ENCODE results near the gene C5orf15. TPM values are rescaled to one million over a fixed set of nuclear protein-coding genes. Genes with fewer than 3 reads are reported as not detected.

C5orf15 gene
- total RNA-seq, 2 donors from 2014 or later, result 39.5 to 56.1 TPM

GRCh38 chr5:134000696-134001453, 32.5 kb upstream of the C5orf15 start:
- peaks cover 27 to 62% of the 10 kb centered on the region in 2 donors for H3K4me1 ChIP-seq (ENCODE audit: control insufficient read depth in 1 of 2, low read depth in 2 of 2)

GRCh38 chr5:134000091-134000511, 31.7 kb upstream of the C5orf15 start:
- no peaks in the 10 kb centered on the region for H3K9me3 ChIP-seq
- ATAC-seq (ENCODE audit: insufficient number of reproducible peaks, low FRiP score, low read depth) (no peak), DNase-seq (ENCODE audit: low spot score) (no peak)
- no peak overlapping the region for H3K4me3 ChIP-seq
- no peaks in the 10 kb centered on the region for H3K27me3 ChIP-seq (replicated peaks; ENCODE audit: insufficient read depth)
- peaks cover 32 to 65% of the 10 kb centered on the region in 2 donors for H3K4me1 ChIP-seq (ENCODE audit: control insufficient read depth in 1 of 2, low read depth in 2 of 2)
- H3K36me3 ChIP-seq, result no peaks in the 10 kb centered on the region
- peak overlapping the region in 1 of 2 donors; percentile 29 for H3K27ac ChIP-seq
- TF ChIP-seq, protein P1, sequence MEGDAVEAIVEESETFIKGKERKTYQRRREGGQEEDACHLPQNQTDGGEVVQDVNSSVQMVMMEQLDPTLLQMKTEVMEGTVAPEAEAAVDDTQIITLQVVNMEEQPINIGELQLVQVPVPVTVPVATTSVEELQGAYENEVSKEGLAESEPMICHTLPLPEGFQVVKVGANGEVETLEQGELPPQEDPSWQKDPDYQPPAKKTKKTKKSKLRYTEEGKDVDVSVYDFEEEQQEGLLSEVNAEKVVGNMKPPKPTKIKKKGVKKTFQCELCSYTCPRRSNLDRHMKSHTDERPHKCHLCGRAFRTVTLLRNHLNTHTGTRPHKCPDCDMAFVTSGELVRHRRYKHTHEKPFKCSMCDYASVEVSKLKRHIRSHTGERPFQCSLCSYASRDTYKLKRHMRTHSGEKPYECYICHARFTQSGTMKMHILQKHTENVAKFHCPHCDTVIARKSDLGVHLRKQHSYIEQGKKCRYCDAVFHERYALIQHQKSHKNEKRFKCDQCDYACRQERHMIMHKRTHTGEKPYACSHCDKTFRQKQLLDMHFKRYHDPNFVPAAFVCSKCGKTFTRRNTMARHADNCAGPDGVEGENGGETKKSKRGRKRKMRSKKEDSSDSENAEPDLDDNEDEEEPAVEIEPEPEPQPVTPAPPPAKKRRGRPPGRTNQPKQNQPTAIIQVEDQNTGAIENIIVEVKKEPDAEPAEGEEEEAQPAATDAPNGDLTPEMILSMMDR (IDR thresholded peaks at IDR 0.05), result no peak

More at GRCh38 chr5:134000696-134001453, 32.5 kb upstream of the C5orf15 start:
- no peak for ATAC-seq (ENCODE audit: insufficient number of reproducible peaks, low FRiP score, low read depth)
- no peak overlapping the region for H3K4me3 ChIP-seq
- TF ChIP-seq, protein P1 (IDR thresholded peaks at IDR 0.05), result no peak
- no peaks in the 10 kb centered on the region for H3K36me3 ChIP-seq
- no peaks in the 10 kb centered on the region for H3K9me3 ChIP-seq
- H3K27ac ChIP-seq, result no peak overlapping the region
- no peaks in the 10 kb centered on the region for H3K27me3 ChIP-seq (replicated peaks; ENCODE audit: insufficient read depth)
- no peak for DNase-seq (ENCODE audit: low spot score)

DNA sequence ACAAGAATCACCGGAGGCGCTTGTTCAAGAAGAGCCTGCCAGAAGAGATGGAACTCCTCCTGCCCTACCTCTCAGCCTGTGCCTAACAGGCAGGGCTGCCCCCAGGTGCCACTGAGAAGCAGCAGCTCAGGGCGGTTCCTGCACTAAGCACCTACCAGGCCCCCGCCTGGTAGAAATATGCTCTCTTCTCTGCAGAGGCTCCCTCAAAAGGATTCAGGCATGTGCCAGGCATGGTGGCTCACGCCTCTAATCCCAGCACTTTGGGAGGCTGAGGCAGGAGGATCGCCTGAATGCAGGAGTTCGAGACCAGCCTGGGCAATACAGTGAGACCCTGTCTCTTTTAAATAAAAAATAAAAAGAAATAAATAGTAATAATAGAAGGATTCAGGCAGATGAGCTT, 30.4 kb upstream of the C5orf15 start:
- H3K27ac ChIP-seq, result no peak overlapping the region
- TF ChIP-seq, protein P1 (IDR thresholded peaks at IDR 0.05), result no peak
- ATAC-seq (ENCODE audit: insufficient number of reproducible peaks, low FRiP score, low read depth) (no peak), DNase-seq (ENCODE audit: low spot score) (no peak)
- no peaks in the 10 kb centered on the region for H3K27me3 ChIP-seq (replicated peaks; ENCODE audit: insufficient read depth)
- H3K4me1 ChIP-seq (ENCODE audit: control insufficient read depth in 1 of 2, low read depth in 2 of 2), result peaks cover 39 to 78% of the 10 kb centered on the region in 2 donors
- H3K9me3 ChIP-seq, result no peaks in the 10 kb centered on the region
- no peak overlapping the region for H3K4me3 ChIP-seq
- no peaks in the 10 kb centered on the region for H3K36me3 ChIP-seq

GRCh38 chr5:133998042-133998441, 29.6 kb upstream of the C5orf15 start:
- TF ChIP-seq, protein P1 (IDR thresholded peaks at IDR 0.05), result no peak
- H3K27ac ChIP-seq, result no peak overlapping the region
- no peaks in the 10 kb centered on the region for H3K27me3 ChIP-seq (replicated peaks; ENCODE audit: insufficient read depth)
- no peak for ATAC-seq (ENCODE audit: insufficient number of reproducible peaks, low FRiP score, low read depth)
- H3K36me3 ChIP-seq, result no peaks in the 10 kb centered on the region
- H3K4me3 ChIP-seq, result no peak overlapping the region
- H3K4me1 ChIP-seq (ENCODE audit: control insufficient read depth in 1 of 2, low read depth in 2 of 2), result peaks cover 34 to 80% of the 10 kb centered on the region in 2 donors
- H3K9me3 ChIP-seq, result no peaks in the 10 kb centered on the region
- no peak for DNase-seq (ENCODE audit: low spot score)

- H3K4me3 ChIP-seq, result no peak overlapping the region
- H3K9me3 ChIP-seq, result no peaks in the 10 kb centered on the region
- ATAC-seq (ENCODE audit: insufficient number of reproducible peaks, low FRiP score, low read depth) (no peak), DNase-seq (ENCODE audit: low spot score) (no peak)
- H3K27ac ChIP-seq, result no peak overlapping the region
- no peaks in the 10 kb centered on the region for H3K27me3 ChIP-seq (replicated peaks; ENCODE audit: insufficient read depth)
- H3K36me3 ChIP-seq, result no peaks in the 10 kb centered on the region
- TF ChIP-seq, protein P1 (IDR thresholded peaks at IDR 0.05), result no peak
- peaks cover 30 to 79% of the 10 kb centered on the region in 2 donors for H3K4me1 ChIP-seq (ENCODE audit: control insufficient read depth in 1 of 2, low read depth in 2 of 2)
Measured at GRCh38 chr5:133996683-133997252, 28.3 kb upstream of the C5orf15 start.

All from thoracic aorta (tissue), 2 donors.